Activated CD8-positive, alpha-beta memory T cell treated with anti-CD3 and anti-CD28 coated beads for 1 hour (primary cell): ENCODE data around the gene RASL11A.
"Not testable (repeated sequence)": the region's sequence is repeated elsewhere in the genome, so short reads cannot be mapped to it uniquely, and the experiment has no call there.

Experiments
- DNase-seq, 2 donors: peaks; one replicate each; pipeline ENCODE4 v3.0.0-alpha.2; 2020; ENCODE audit warnings: low read depth in 1 of 2; ENCODE audit errors: extremely low read depth in 1 of 2

Gene RASL11A

GRCh38 chr13:27266917-27267316 lies 3.7 kb upstream of the RASL11A start:
- DNase-seq = no peak

GRCh38 chr13:27267596-27267995 lies 3.0 kb upstream of the RASL11A start:
- no peak for DNase-seq

- no peak for DNase-seq
These were observed 1.4 kb upstream of the RASL11A start for GRCh38 chr13:27269114-27269665.

GRCh38 chr13:27271570-27272096 lies 1.0 kb downstream of the RASL11A start:
- no peak for DNase-seq

- no peak for DNase-seq
These were observed 3.2 kb downstream of the RASL11A start for GRCh38 chr13:27273658-27274425.

GRCh38 chr13:27274631-27275030 lies 4.0 kb downstream of the RASL11A start:
- no peak for DNase-seq

- no peak for DNase-seq
These were observed 5.6 kb downstream of the RASL11A start for GRCh38 chr13:27276188-27276587.

GRCh38 chr13:27279506-27279905 lies 8.9 kb downstream of the RASL11A start:
- DNase-seq = no peak

- no peak for DNase-seq
These were observed 9.5 kb downstream of the RASL11A start for GRCh38 chr13:27280009-27280656.

GRCh38 chr13:27280841-27281240 lies 10.2 kb downstream of the RASL11A start:
- DNase-seq = no peak

GRCh38 chr13:27281420-27281819 lies 10.8 kb downstream of the RASL11A start:
- DNase-seq = no peak

- no peak for DNase-seq
These were observed 13.4 kb downstream of the RASL11A start for GRCh38 chr13:27283906-27284493.

GRCh38 chr13:27288392-27288791 lies 17.8 kb downstream of the RASL11A start:
- no peak for DNase-seq

GRCh38 chr13:27289011-27289665 lies 18.5 kb downstream of the RASL11A start:
- no peak for DNase-seq

- no peak for DNase-seq
These were observed 20.1 kb downstream of the RASL11A start for GRCh38 chr13:27290715-27291114.

- not testable (repeated sequence) for DNase-seq
These were observed 21.3 kb downstream of the RASL11A start for GRCh38 chr13:27291967-27292366.

GRCh38 chr13:27293076-27293691 lies 22.6 kb downstream of the RASL11A start:
- no peak for DNase-seq

- DNase-seq = no peak
These were observed 23.4 kb downstream of the RASL11A start for GRCh38 chr13:27293873-27294515.

GRCh38 chr13:27295096-27295495 lies 24.5 kb downstream of the RASL11A start:
- no peak for DNase-seq

- DNase-seq = no peak
These were observed 25.0 kb downstream of the RASL11A start for GRCh38 chr13:27295660-27296059.
